Right lobe of liver (tissue), 4 donors: ENCODE data around the gene TACR3.

Source experiments
- POLR2A ChIP-seq: fragments of 450-650 bp; IDR thresholded peaks from one replicate; pipeline ENCODE4 v1.6.1; 2017; ENCODE audit warnings: antibody characterized with exemption, mild to moderate bottlenecking
- TF ChIP-seq, protein P1 (sequence below), 4 donors: fragments of 200-600 bp in 3 of 4; fragments of 450-650 bp in 1 of 4; IDR thresholded peaks; one replicate each; pipeline versions ENCODE4 v1.5.1 to v1.8.0; 2016 to 2022; ENCODE audit warnings: antibody characterized with exemption in 4 of 4, mild to moderate bottlenecking in 2 of 4
- donor health status: DM: no; HTN: no; CAD: no.
- donor health status: DM: no; HTN: no; CAD: no.
- donor health status: DM: no; HTN: yes; CAD: no.

DNA sequence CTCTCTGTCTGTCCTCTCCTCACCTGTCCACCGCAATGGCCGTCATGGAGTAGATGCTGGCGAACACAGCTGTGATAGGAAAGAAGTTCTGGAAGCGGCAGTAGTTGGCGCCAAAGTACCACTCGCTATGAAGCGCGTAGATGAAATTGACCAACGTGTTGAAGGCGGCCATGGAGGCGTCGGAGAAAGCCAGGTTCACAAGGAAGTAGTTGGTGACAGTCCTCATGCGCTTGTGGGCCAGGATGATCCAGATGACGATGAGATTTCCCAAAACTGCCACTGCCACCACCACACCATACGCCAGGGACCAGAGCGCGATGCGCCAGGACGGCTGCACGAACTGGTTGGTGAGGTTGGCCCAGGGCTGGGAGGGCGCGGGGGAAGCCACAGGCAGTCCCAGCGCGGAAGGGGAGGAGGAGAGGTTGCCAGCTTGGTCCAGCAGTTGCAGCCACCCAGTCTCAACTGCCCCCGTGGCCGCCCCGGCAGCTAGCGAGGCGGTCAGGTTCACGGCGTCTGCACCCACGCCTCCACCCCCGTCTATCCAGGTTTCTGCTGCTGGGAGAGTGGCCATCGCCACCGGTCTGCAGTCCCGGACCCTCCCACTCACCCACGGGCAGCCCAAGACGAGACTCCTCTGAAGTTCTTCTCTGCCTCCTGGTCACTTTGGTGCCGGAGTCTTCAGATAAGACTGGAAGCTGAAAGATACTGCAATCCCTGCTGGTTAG lies 518 bp downstream of the TACR3 start:
- TF ChIP-seq, protein P1, sequence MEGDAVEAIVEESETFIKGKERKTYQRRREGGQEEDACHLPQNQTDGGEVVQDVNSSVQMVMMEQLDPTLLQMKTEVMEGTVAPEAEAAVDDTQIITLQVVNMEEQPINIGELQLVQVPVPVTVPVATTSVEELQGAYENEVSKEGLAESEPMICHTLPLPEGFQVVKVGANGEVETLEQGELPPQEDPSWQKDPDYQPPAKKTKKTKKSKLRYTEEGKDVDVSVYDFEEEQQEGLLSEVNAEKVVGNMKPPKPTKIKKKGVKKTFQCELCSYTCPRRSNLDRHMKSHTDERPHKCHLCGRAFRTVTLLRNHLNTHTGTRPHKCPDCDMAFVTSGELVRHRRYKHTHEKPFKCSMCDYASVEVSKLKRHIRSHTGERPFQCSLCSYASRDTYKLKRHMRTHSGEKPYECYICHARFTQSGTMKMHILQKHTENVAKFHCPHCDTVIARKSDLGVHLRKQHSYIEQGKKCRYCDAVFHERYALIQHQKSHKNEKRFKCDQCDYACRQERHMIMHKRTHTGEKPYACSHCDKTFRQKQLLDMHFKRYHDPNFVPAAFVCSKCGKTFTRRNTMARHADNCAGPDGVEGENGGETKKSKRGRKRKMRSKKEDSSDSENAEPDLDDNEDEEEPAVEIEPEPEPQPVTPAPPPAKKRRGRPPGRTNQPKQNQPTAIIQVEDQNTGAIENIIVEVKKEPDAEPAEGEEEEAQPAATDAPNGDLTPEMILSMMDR (IDR thresholded peaks at IDR 0.05) = no peak
- no peak for TF ChIP-seq POLR2A
